Measurements from ENCODE around the gene NPAS2. TPM values are rescaled to one million over a fixed set of nuclear protein-coding genes. Genes with fewer than 3 reads are reported as not detected.
A peak's percentile ranks its signal among the peaks of the same experiment; 100 is the strongest.

The NPAS2 gene
- total RNA-seq, 1 donor from 2014 or later = 8.2 TPM

DNA sequence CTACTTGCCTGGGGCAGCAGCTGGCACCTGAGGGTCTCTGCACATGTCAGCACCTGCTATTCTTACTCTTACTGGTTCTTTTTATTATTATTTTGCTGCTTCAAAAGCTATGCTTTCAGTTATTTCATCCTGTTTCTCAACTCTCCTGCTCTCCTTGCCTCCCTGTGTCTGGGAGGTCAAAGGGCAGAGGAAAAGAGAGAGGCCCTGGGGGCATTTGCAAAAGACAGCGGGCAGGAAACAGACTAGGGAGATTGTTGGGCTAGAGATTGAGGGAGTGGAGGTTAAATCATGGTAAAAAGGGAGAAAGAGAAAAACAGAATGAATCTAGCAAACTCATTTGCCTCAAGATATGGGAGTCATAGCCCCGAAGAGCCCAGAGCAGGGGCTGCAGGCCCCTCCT, 161.1 kb downstream of the NPAS2 start:
- DNase-seq (ENCODE audit: low read depth) = no peak
- TF ChIP-seq, protein P1, sequence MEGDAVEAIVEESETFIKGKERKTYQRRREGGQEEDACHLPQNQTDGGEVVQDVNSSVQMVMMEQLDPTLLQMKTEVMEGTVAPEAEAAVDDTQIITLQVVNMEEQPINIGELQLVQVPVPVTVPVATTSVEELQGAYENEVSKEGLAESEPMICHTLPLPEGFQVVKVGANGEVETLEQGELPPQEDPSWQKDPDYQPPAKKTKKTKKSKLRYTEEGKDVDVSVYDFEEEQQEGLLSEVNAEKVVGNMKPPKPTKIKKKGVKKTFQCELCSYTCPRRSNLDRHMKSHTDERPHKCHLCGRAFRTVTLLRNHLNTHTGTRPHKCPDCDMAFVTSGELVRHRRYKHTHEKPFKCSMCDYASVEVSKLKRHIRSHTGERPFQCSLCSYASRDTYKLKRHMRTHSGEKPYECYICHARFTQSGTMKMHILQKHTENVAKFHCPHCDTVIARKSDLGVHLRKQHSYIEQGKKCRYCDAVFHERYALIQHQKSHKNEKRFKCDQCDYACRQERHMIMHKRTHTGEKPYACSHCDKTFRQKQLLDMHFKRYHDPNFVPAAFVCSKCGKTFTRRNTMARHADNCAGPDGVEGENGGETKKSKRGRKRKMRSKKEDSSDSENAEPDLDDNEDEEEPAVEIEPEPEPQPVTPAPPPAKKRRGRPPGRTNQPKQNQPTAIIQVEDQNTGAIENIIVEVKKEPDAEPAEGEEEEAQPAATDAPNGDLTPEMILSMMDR (IDR thresholded peaks at IDR 0.05; ENCODE audit: insufficient read depth, low read length, severe bottlenecking) = no peak
- Histone ChIP-seq H3K4me3 (ENCODE audit: low read depth, low read length) (no peak overlapping the region), H3K36me3 (ENCODE audit: control insufficient read depth, insufficient read depth, low read length) (peaks cover 7% of the 10 kb centered on the region), H3K27me3 (ENCODE audit: control insufficient read depth, insufficient read depth, low read length) (no peaks in the 10 kb centered on the region)
- no peak for FAIRE-seq

DNA sequence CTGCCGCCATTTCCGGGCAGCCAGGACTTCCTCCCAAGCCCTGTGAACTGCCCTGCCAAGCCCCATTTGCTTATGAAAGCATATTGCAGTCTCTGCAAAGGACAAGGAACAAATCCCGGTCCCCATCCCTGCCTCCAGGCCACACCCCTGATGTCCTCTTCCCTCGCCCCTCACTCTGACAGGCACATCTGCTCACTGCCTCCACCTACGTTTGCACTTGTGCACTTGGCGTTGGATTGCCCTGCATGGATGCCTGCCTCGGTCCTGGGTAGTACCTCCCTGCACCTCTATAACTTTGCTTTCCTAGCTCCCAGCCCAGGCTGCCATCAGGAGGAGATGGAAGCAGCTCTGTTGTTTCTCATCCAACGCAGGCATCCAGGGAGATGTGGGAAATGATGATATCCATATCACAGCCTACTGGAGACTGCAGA, 162.5 kb downstream of the NPAS2 start:
- Histone ChIP-seq H3K27me3 (ENCODE audit: control insufficient read depth, insufficient read depth, low read length) (no peaks in the 10 kb centered on the region), H3K36me3 (ENCODE audit: control insufficient read depth, insufficient read depth, low read length) (peaks cover 3% of the 10 kb centered on the region), H3K4me3 (ENCODE audit: low read depth, low read length) (no peak overlapping the region)
- FAIRE-seq (peak; percentile 18), DNase-seq (ENCODE audit: low read depth) (no peak)
- TF ChIP-seq, protein P1 (IDR thresholded peaks at IDR 0.05; ENCODE audit: insufficient read depth, low read length, severe bottlenecking) = no peak

DNA sequence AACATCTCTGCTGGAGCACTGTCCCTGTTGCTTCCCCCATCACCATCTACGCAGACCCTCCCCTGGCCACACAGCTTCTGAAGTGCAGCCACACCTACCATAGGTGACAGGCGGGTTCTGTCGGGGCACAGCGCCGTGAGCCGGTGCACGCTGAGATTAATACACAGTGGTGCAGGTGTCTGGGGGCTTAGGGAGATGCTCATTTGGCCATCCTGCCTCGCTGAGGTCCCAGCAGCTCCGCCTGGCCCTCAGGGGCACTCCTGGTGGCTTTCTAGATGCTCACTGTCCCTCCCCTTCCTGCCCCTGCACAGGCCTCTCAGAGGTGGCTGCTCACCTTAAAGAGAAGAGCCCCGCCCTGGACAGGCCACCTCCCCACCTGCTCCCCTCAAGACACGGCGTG, 163.3 kb downstream of the NPAS2 start:
- no peak for DNase-seq (ENCODE audit: low read depth)

DNA sequence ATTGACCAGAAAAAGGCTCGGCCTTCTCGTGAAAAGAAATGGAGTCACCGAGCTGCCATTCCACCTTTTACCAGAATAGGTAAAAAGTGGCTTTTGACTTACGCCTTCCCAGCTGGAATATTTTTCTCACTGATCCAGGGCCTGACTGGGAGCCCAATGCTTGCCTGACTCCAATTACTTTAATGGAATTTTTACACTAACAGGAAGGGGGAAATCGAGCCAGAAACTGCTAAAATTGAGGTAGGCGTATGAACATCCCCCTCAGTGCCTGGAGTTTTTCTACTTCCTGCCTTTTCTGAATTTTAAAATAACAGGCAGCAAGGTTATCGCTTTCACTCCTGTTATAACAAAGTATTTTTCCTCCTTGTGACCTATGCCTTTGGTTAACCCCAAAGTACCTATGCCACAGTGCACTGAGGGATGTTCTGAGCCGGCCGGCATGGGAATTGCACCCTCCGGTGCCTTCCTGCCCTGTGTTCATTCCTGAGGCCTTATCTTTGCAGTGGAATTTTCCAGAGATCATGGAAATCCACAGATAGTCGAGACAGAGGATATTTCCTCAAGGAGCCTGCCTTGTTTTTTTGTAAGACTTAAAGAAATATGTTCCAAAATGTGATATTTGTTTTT, 163.9 kb downstream of the NPAS2 start:
- no peak for FAIRE-seq
- H3K36me3 ChIP-seq (ENCODE audit: control insufficient read depth, insufficient read depth, low read length) = peaks cover 2% of the 10 kb centered on the region
- TF ChIP-seq, protein P1 (IDR thresholded peaks at IDR 0.05; ENCODE audit: insufficient read depth, low read length, severe bottlenecking) = no peak
- H3K4me3 ChIP-seq (ENCODE audit: low read depth, low read length) = no peak overlapping the region
- no peaks in the 10 kb centered on the region for H3K27me3 ChIP-seq (ENCODE audit: control insufficient read depth, insufficient read depth, low read length)
- DNase-seq (ENCODE audit: low read depth) = no peak

More for the DNA sequence above, 163.3 kb downstream of the NPAS2 start:
- H3K27me3 ChIP-seq (ENCODE audit: control insufficient read depth, insufficient read depth, low read length) = no peaks in the 10 kb centered on the region
- no peak for FAIRE-seq
- TF ChIP-seq, protein P1 (IDR thresholded peaks at IDR 0.05; ENCODE audit: insufficient read depth, low read length, severe bottlenecking) = no peak
- no peak overlapping the region for H3K4me3 ChIP-seq (ENCODE audit: low read depth, low read length)
- peaks cover 2% of the 10 kb centered on the region for H3K36me3 ChIP-seq (ENCODE audit: control insufficient read depth, insufficient read depth, low read length)

DNA sequence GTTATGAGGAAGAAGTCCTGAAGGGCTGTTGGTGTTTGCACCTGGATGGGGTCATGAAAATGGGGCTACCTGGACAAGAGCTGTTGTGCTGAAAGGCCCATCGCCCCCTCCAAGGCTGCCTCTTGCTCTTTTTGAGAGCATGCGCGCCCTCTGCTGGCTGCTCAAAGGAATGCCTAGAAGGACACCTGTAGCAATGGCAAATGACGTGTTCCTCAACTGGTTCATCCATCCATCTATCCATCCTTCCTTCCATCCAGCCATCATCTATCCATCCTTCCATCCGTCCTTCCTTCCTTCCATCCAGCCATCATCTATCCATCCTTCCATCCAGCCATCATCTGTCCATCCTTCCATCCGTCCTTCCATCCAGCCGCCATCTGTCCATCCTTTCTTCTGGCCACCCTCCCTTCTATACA, 165.0 kb downstream of the NPAS2 start:
- FAIRE-seq (peak; percentile 82), DNase-seq (ENCODE audit: low read depth) (peak; percentile 57)
- TF ChIP-seq, protein P1 (IDR thresholded peaks at IDR 0.05; ENCODE audit: insufficient read depth, low read length, severe bottlenecking) = peak; percentile 95
- Histone ChIP-seq H3K36me3 (ENCODE audit: control insufficient read depth, insufficient read depth, low read length) (peaks cover 2% of the 10 kb centered on the region), H3K4me3 (ENCODE audit: low read depth, low read length) (no peak overlapping the region), H3K27me3 (ENCODE audit: control insufficient read depth, insufficient read depth, low read length) (no peaks in the 10 kb centered on the region)

DNA sequence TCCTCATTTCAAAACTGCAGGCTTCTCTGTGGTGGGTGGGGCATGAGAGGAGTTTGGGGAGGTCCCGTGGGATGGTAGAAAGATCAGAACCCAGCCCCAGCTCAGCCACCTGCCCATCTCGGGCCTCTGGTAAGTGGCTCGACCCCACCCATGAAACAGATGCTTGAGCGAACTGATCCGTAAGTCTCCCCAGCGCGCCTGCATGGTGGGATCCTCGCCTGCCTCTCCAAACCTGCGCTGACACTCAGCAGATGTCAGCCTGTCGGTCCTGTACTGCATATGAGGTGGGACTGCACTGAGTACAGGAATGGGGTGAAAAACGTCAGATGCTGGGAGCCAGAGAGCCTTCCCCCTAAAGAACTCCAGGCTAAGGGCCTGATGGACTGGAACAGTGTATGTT, 166.2 kb downstream of the NPAS2 start:
- no peak overlapping the region for H3K4me3 ChIP-seq (ENCODE audit: low read depth, low read length)
- TF ChIP-seq, protein P1 (IDR thresholded peaks at IDR 0.05; ENCODE audit: insufficient read depth, low read length, severe bottlenecking) = no peak
- H3K36me3 ChIP-seq (ENCODE audit: control insufficient read depth, insufficient read depth, low read length) = peaks cover 2% of the 10 kb centered on the region
- FAIRE-seq (no peak), DNase-seq (ENCODE audit: low read depth) (no peak)
- H3K27me3 ChIP-seq (ENCODE audit: control insufficient read depth, insufficient read depth, low read length) = no peaks in the 10 kb centered on the region
